AG08396 (cell line): Measurements from ENCODE around the gene POU3F4.

Experiments
- DNase-seq: peaks from one replicate; pipeline ENCODE4 v3.0.0; 2012; ENCODE audit warnings: low spot score, mixed read lengths

The POU3F4 gene

GRCh38 chrX:83508006-83508405 lies at the start of gene POU3F4:
POU3F4 (plus strand) TSS chrX:83508290; CDS start chrX:83508325, 35 bp downstream.
- DNase-seq, result peak; percentile 21

GRCh38 chrX:83469551-83469950 lies 38.5 kb upstream of the POU3F4 start:
- peak; percentile 3 for DNase-seq

- no peak for DNase-seq
Measured at GRCh38 chrX:83495898-83496297, 12.2 kb upstream of the POU3F4 start.

- DNase-seq, result no peak
Measured at GRCh38 chrX:83501003-83501402, 7.1 kb upstream of the POU3F4 start.

- DNase-seq, result no peak
Measured at GRCh38 chrX:83501530-83501929, 6.6 kb upstream of the POU3F4 start.

GRCh38 chrX:83504721-83505479 lies 3.2 kb upstream of the POU3F4 start:
- DNase-seq, result no peak

GRCh38 chrX:83508526-83509253 lies 600 bp downstream of the POU3F4 start:
- no peak for DNase-seq

GRCh38 chrX:83509254-83509801 lies 1.2 kb downstream of the POU3F4 start:
- no peak for DNase-seq

GRCh38 chrX:83510510-83511062 lies 2.5 kb downstream of the POU3F4 start:
- no peak for DNase-seq

- DNase-seq, result no peak
Measured at GRCh38 chrX:83511208-83511607, 3.1 kb downstream of the POU3F4 start.

- no peak for DNase-seq
Measured at GRCh38 chrX:83512111-83512510, 4.0 kb downstream of the POU3F4 start.

GRCh38 chrX:83516597-83516996 lies 8.5 kb downstream of the POU3F4 start:
- no peak for DNase-seq

GRCh38 chrX:83521905-83522304 lies 13.8 kb downstream of the POU3F4 start:
- no peak for DNase-seq

- no peak for DNase-seq
Measured at GRCh38 chrX:83529950-83530349, 21.9 kb downstream of the POU3F4 start.

- DNase-seq, result no peak
Measured at GRCh38 chrX:83535417-83536196, 27.5 kb downstream of the POU3F4 start.
